GM08714 (cell line): ENCODE measurements around the gene EIF2AK3.
"Not testable (repeated sequence)": the region's sequence is repeated elsewhere in the genome, so short reads cannot be mapped to it uniquely, and the experiment has no call there.

ENCODE experiments used
- H3K4me3 ChIP-seq: fragments of 200-500 bp; sonication (Bioruptor generic); 2 replicates; pipeline ENCODE4 v1.5.1; 2014; ENCODE audit warnings: mild to moderate bottlenecking, low read length, inconsistent platforms
- ZNF274 ChIP-seq: IDR thresholded peaks from 2 replicates; pipeline ENCODE4 v1.6.1; 2012; ENCODE audit warnings: mild to moderate bottlenecking, low read depth, low read length

The EIF2AK3 gene

GRCh38 chr2:88627055-88627855 lies at the start of gene EIF2AK3:
Gene EIF2AK3 (minus strand): TSS chr2:88627464. CDS start chr2:88627274, 190 bp downstream.
- peak within 1 kb of the TSS; percentile 99 for H3K4me3 ChIP-seq
- TF ChIP-seq ZNF274: no peak

DNA sequence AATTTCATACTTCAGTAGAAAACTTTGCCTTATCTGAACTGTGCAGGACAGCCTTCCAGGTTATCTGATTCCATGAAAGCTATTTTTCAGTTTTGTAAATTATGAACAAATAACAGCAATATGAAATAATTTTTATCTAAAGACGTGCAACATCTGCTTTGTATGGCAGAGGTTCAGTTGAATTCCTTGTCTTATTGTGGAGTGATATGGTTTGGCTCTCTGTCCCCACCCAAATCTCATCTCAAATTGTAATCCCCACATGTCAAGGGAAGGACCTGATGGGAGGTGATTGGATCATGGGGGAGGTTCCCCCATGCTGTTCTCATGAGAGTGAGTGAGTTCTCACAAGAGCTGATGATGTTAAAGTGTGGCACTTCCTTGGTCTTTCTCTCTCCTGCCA lies 46.1 kb upstream of the EIF2AK3 start:
- no peak overlapping the region for H3K4me3 ChIP-seq
- TF ChIP-seq ZNF274: no peak

DNA sequence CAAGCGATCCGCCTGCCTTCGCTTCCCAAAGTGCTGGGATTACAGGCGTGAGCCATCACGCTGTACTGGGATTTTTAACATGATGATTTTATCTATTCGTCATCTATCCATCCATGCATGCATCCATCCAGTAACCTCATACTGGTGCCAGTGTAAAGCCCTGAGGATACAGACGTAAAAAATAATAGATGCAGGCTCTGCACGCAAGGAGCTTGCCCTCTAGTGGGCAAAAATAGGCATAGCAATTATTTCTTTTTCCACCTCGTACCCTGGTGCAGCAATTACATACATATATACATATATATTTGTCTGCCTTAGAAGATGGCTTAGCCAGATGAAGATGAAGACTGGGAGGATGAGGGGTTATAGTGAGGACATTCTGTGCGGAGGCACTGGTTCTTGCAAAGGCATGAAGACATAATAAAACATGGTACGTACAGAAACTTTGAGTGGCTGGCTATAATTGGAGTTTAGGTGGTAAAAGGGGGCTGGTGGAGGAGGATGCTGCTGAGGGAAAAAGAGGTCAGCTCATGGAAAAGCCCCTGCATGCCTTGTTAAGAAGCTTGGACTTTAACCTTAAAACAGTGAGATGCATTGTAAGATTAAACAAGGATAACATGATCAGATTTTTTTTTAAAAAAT lies 44.6 kb upstream of the EIF2AK3 start:
- no peak overlapping the region for H3K4me3 ChIP-seq

DNA sequence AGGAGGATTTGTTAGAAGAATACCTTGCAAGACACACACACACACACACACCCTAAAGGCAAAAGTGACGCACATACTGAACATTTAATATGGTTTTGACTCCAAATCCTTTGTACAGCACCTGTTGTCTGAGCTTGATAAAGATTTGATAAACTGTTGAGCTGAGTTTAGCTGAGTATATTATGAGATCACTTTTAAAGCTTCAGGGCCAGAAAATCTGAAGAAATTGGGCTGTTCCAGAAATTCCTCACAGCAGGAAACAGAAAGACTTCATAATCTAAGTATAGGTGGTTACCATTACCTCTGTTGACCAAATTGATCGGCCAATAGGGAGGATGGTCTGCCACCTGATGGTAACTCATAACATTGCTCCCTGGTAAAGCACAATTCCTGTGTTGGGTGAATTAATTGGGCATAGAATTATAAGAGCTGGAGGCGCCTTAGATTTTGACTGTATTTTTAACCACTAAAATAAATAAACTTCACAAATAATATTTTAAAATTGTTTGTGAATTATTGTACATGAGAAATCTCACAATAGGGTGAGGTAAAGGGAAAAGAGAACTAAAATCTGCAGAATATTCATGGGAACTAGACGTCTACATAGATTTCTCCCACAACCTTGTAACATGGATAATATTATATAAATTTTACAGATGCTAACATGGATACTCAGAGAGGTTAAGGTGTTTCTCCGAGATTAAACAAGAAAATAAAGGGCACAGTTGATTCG lies 42.4 kb upstream of the EIF2AK3 start:
- H3K4me3 ChIP-seq: no peak overlapping the region
- TF ChIP-seq ZNF274: no peak

More for the DNA sequence above, 44.6 kb upstream of the EIF2AK3 start:
- TF ChIP-seq ZNF274: no peak

GRCh38 chr2:88668862-88669261 lies 41.6 kb upstream of the EIF2AK3 start:
- no peak overlapping the region for H3K4me3 ChIP-seq
- no peak for TF ChIP-seq ZNF274

GRCh38 chr2:88667219-88667618 lies 40.0 kb upstream of the EIF2AK3 start:
- TF ChIP-seq ZNF274: no peak

GRCh38 chr2:88666576-88666975 lies 39.3 kb upstream of the EIF2AK3 start:
- H3K4me3 ChIP-seq: no peak overlapping the region
- no peak for TF ChIP-seq ZNF274

More at GRCh38 chr2:88667219-88667618, 40.0 kb upstream of the EIF2AK3 start:
- H3K4me3 ChIP-seq: no peak overlapping the region

DNA sequence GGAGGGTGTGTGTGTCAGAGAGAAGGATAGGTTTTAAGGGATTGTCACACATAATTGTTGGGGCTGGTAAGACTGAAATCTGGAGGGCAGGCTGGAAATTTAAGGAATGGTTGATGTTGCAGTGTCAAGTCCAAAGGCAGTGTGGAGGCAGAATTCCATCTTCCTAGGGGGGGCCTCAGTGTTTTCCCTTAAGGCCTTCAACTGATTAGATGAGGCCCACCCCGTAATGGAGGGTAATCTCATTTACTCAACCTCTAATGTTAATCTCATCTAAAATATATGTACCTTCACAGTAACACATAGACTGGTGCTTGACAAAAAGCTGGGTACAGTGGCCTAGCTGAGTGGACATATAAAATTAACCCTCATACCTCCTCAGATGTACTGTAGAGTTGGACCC lies 33.4 kb upstream of the EIF2AK3 start:
- no peak for TF ChIP-seq ZNF274
- no peak overlapping the region for H3K4me3 ChIP-seq

DNA sequence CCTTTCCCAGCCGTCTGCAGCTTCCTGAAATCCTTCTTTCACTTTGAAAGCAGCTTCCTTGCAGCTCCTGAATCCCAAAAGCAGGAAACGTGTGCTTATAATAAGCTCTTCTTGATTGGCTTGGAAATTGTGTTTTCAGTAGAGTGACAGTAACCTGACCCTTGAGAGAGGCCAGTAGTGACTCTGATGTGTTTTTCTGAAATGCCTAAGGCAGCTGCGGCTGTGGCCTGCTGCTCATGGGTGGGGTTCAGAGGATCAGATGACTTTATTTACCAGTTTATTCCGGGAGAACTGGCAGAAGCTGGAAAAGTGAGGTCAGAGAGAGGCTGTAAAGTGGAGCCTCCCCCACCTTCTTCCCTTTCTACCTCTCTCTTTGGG lies 32.3 kb upstream of the EIF2AK3 start:
- H3K4me3 ChIP-seq: no peak overlapping the region
- TF ChIP-seq ZNF274: no peak

- H3K4me3 ChIP-seq: no peak overlapping the region
- no peak for TF ChIP-seq ZNF274
Observed at GRCh38 chr2:88658881-88659537, 31.7 kb upstream of the EIF2AK3 start.

DNA sequence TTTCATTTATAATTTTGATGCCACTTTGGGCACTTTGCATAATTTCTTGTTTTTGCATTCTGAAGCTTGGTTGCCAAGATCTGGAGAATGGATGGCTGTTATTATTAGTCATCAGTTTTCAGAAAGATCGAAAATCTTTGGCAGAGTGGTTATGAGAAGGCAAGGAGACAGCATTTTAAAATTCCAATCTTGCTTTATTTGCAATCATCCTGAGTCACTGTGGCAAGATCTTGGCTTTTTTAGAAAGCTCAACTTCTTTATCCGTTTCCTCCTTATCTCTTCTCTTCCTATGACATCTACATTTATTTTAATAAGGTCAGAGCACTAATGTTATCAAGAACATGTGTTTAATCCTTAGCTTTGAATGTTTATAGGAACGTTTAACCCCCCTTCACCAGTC lies 31.1 kb upstream of the EIF2AK3 start:
- H3K4me3 ChIP-seq: no peak overlapping the region
- TF ChIP-seq ZNF274: no peak

DNA sequence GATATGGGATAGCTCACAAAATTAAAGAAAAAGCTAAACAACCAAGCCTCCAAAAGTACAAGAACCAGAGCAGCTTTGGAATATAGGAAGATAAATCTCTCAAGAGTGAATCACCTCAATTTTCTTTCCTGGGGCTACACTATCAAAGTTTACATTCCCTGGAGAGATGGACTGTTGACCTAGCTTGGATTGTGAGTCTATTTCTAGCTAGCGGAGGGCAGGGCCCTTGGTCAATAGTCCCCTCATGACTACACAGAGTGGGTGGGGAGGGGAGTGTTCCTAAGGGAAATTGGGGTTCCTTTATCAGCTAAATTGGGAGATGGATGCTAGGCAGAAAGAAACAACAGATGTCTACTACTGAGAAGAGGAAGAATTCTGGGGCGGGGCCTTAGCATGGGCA lies 29.9 kb upstream of the EIF2AK3 start:
- TF ChIP-seq ZNF274: no peak
- H3K4me3 ChIP-seq: no peak overlapping the region

GRCh38 chr2:88656690-88657089 lies 29.4 kb upstream of the EIF2AK3 start:
- H3K4me3 ChIP-seq: no peak overlapping the region
- no peak for TF ChIP-seq ZNF274

- H3K4me3 ChIP-seq: no peak overlapping the region
- no peak for TF ChIP-seq ZNF274
Observed at GRCh38 chr2:88654714-88655113, 27.4 kb upstream of the EIF2AK3 start.

- H3K4me3 ChIP-seq: no peak overlapping the region
- TF ChIP-seq ZNF274: no peak
Observed at GRCh38 chr2:88651646-88652045, 24.4 kb upstream of the EIF2AK3 start.

- H3K4me3 ChIP-seq: not testable (repeated sequence)
Observed at GRCh38 chr2:88645291-88645882, 18.1 kb upstream of the EIF2AK3 start.
